ENCODE results near the gene CRYGA.
A peak's percentile ranks its signal among the peaks of the same experiment; 100 is the strongest.

CRYGA gene

DNA sequence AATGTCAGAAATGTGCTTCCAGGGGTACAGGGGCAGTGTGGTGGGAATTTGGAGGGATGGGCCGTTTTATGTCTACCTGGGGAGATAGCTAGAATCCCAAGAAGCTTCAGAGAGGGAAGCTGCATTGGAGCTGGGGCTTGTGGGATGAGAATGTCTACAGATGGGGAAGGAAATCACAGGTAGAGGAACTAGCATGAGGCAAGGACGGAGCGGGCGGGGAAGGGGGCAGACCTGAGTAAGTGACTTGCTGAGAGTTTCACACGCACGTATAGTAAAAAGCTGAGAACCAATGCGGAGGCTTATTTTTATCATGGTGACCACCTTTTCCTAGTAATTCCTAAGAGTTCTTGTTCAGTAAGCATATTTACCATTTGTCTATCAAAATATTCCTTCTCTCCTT, 20.1 kb upstream of the CRYGA start:
- no peak overlapping the region for H3K4me3 ChIP-seq (replicated peaks in 1 of 2; ENCODE audit: low read depth in 2 of 2, low read length in 2 of 2)

DNA sequence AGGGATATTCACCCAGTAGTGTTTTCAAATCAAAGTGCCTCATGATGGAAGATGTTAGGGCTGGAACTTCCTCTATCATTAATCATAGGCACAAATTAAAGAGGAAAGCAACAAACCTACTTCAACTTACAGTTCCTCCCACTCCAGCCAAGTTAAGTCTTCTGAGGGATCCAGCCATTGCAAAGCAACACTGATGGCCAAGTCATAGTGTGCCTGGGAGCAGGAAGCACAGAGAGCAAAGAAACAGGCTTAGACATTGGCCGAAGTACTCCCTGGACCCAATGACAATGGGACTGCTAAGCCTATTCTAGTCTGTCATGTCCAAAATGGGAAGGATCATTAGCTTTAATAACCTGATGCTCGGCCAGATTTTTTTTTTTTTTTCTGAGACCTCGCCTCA, 19.4 kb upstream of the CRYGA start:
- H3K4me3 ChIP-seq (replicated peaks in 1 of 2; ENCODE audit: low read depth in 2 of 2, low read length in 2 of 2) = no peak overlapping the region
- TF ChIP-seq, protein P1, sequence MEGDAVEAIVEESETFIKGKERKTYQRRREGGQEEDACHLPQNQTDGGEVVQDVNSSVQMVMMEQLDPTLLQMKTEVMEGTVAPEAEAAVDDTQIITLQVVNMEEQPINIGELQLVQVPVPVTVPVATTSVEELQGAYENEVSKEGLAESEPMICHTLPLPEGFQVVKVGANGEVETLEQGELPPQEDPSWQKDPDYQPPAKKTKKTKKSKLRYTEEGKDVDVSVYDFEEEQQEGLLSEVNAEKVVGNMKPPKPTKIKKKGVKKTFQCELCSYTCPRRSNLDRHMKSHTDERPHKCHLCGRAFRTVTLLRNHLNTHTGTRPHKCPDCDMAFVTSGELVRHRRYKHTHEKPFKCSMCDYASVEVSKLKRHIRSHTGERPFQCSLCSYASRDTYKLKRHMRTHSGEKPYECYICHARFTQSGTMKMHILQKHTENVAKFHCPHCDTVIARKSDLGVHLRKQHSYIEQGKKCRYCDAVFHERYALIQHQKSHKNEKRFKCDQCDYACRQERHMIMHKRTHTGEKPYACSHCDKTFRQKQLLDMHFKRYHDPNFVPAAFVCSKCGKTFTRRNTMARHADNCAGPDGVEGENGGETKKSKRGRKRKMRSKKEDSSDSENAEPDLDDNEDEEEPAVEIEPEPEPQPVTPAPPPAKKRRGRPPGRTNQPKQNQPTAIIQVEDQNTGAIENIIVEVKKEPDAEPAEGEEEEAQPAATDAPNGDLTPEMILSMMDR (IDR thresholded peaks at IDR 0.05; ENCODE audit: low read depth, low read length) = no peak
- no peak for DNase-seq (ENCODE audit: low read depth in 2 of 2)

More for the DNA sequence above, 20.1 kb upstream of the CRYGA start:
- DNase-seq (ENCODE audit: low read depth in 2 of 2) = no peak
- TF ChIP-seq, protein P1 (IDR thresholded peaks at IDR 0.05; ENCODE audit: low read depth, low read length) = no peak

DNA sequence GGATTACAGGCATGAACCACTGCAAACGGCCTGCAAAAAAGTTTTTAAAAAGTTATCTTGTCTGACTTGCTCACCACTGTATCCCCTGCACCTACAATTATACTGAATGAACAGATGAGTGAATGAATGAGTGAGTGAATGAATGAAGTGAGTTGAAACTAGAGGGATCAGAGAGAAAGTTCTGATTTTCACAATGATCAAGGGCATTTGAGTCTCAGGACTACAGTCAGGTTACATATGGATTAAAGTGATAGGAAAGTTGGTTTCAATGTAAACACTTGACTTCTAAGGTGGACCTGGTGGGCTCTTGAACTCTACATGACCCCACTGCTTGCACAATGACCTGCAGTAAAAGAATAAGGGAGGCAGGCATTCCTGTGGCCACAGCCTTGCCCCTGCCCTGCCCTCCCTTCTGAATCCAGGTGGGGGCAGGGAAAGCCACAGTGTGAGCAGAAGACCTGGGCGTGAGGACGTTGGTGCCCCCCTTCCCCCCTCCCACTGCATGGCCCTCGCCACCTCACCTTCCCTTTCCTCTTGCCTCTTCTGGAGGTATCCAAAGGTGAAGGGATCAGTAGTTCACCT, 15.7 kb upstream of the CRYGA start:
- no peak for DNase-seq (ENCODE audit: low read depth in 2 of 2)
- TF ChIP-seq, protein P1 (IDR thresholded peaks at IDR 0.05; ENCODE audit: low read depth, low read length) = no peak
- no peak overlapping the region for H3K4me3 ChIP-seq (replicated peaks in 1 of 2; ENCODE audit: low read depth in 2 of 2, low read length in 2 of 2)

DNA sequence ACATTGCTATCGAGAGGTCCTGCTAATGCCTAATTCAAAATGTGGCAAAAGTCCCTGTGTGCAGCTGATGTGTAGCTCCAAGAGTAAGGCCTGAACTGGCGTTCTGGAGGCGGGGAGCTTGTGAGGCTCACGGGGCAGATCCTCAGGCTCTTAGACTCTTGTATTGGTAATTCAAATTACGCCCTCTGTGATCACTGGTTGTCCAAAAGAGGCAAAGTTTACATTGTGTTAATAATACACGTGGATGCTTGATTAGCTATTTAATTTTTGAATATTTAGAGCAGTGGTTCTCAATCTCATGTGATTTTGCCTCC, 12.4 kb upstream of the CRYGA start:
- DNase-seq (ENCODE audit: low read depth in 2 of 2) = no peak
- TF ChIP-seq, protein P1 (IDR thresholded peaks at IDR 0.05; ENCODE audit: low read depth, low read length) = no peak
- H3K4me3 ChIP-seq (replicated peaks in 1 of 2; ENCODE audit: low read depth in 2 of 2, low read length in 2 of 2) = no peak overlapping the region

DNA sequence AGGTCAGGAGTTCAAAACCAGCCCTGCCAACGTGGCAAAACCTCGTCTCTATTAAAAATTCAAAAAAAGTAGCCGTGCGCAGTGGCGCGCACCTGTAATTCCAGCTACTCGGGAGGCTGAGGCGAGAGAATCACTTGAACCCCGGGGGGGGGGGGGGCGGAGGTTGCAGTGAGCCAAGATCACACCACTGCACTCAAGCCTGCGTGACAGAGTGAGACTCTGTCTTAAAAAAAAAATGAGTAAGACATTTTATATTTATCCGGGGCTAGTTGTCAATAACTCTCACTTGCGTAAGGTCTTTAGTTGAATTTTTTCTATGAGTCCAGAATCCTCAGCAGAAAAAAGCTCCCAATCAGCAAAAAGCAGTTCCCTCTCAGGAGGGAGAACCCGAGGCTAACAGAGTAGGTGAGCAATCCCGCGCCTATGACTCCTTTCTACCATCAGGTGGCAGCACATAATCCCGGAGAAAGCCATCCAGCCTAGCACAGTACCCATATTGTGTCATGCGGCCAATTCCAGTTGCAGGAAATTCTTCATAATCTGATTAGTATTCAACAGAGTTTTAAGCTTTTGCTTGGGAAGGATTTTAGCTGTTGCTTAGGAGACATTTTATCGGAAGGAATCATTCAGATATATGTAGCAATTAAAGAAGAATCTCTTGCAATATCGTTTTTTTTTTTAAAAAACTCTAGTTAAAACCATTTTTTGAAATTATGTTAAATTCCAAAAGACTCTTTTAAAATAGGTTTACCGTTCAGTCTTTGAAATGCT, 11.9 kb upstream of the CRYGA start:
- TF ChIP-seq, protein P1 (IDR thresholded peaks at IDR 0.05; ENCODE audit: low read depth, low read length) = peak; percentile 93
- H3K4me3 ChIP-seq (replicated peaks in 1 of 2; ENCODE audit: low read depth in 2 of 2, low read length in 2 of 2) = no peak overlapping the region
- DNase-seq (ENCODE audit: low read depth in 2 of 2) = peak; percentile 86 to 88

DNA sequence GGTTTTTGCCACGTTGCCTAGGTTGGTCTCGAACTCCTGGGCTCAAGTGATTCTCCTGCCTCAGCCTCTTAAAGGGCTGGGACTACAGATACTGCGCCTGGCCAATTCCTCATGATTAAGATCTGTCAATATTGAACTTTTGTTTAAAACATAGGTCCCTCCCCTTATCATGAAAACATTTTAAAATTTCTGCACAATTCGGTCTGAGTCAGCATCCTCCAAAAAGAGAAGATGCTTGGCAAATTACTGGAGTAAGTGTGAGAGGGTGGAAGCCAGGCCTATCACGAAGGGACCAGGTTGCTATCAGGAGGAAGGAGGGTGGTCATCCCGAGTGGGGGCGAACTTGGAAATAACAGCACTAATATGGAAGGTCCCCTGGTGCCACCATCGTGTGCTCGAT, 10.8 kb upstream of the CRYGA start:
- TF ChIP-seq, protein P1 (IDR thresholded peaks at IDR 0.05; ENCODE audit: low read depth, low read length) = no peak
- H3K4me3 ChIP-seq (replicated peaks in 1 of 2; ENCODE audit: low read depth in 2 of 2, low read length in 2 of 2) = no peak overlapping the region
- DNase-seq (ENCODE audit: low read depth in 2 of 2) = no peak

Measured in cardiac fibroblast (primary cell).